Measurements from ENCODE around the gene PNPLA3.

PNPLA3 gene

DNA sequence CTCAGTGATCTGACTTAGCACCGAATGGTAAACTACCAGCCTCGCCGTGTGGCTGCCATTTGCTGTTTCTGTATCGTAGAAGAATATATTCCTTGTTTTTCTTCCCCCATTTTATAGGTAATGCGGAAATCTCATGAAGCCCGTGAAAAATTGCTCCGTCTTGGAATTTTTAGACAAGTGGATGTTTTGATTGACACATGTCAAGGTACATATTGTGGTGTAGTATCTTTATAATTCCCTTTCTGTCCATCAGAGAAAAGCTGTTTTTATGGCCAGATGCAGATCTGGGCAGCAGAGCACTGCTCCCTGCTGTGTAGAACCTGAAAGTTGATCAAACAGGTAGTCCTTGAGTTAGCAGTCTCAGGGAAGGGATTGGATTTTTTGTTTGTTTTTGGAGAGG is 45.0 kb downstream of the PNPLA3 start:
- Histone ChIP-seq H3K9ac (ENCODE audit: low read length in 2 of 2) (no peak overlapping the region), H3K4me1 (ENCODE audit: control insufficient read depth, insufficient read depth, low read length) (no peaks in the 10 kb centered on the region), H3K27ac (ENCODE audit: low read length) (no peak overlapping the region), H3K4me3 (ENCODE audit: low read length in 2 of 2) (no peak overlapping the region), H3K36me3 (ENCODE audit: control insufficient read depth in 2 of 2, insufficient read depth in 2 of 2, low read length in 2 of 2) (peaks cover 53 to 68% of the 10 kb centered on the region in 2 donors), H3K27me3 (ENCODE audit: control insufficient read depth in 1 of 2, insufficient read depth in 2 of 2, low read length in 2 of 2) (no peaks in the 10 kb centered on the region), H3K9me3 (ENCODE audit: control insufficient read depth in 2 of 2, low read length in 2 of 2) (no peaks in the 10 kb centered on the region)

DNA sequence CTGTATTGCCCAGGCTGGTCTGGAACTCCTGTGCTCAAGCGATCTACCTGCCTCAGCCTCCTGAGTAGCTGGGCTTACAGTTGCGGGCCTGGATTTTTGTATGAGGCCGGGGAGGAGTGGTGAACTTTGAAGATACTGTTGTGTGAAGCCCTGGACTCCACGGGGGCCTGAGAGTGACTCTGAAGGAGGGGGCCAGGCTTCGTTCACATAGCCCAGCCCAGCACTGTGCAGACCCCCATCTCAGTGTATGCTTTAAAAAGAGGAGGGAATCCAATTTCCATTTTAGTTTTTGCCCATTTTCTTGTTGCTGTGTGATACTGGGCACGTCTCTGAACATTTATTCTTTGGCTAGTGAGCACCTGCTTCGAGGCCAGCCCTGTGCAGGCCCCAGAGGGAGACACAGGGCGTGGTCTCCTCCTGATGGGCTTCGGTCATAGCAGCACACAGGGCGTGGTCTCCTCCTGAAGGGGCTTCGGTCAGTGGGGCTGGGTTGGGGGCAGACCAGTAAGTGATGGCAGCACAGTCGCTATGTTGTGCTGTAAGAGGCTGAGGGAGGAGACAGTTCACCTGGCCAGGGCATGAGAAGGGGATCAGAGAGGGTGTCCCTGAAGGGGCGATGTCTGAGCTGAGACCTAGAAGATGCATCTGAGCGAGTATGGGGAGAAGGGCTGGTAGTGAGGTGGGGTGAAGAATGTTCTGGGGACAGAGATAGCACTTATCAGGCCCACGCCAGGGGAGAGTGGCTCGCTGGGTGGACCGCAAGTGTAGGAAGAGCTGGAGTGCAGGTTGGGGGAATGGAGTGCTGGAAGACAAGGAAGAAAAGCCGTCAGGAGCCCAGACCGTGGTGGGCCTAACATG is 45.6 kb downstream of the PNPLA3 start:
- Histone ChIP-seq H3K9me3 (ENCODE audit: control insufficient read depth in 2 of 2, low read length in 2 of 2) (no peaks in the 10 kb centered on the region), H3K36me3 (ENCODE audit: control insufficient read depth in 2 of 2, insufficient read depth in 2 of 2, low read length in 2 of 2) (peaks cover 52 to 68% of the 10 kb centered on the region in 2 donors), H3K9ac (ENCODE audit: low read length in 2 of 2) (no peak overlapping the region), H3K4me1 (ENCODE audit: control insufficient read depth, insufficient read depth, low read length) (no peaks in the 10 kb centered on the region), H3K27ac (ENCODE audit: low read length) (no peak overlapping the region), H3K4me3 (ENCODE audit: low read length in 2 of 2) (no peak overlapping the region), H3K27me3 (ENCODE audit: control insufficient read depth in 1 of 2, insufficient read depth in 2 of 2, low read length in 2 of 2) (no peaks in the 10 kb centered on the region)

- Histone ChIP-seq H3K27ac (ENCODE audit: low read length) (no peak overlapping the region), H3K4me1 (ENCODE audit: control insufficient read depth, insufficient read depth, low read length) (no peaks in the 10 kb centered on the region), H3K4me3 (ENCODE audit: low read length in 2 of 2) (no peak overlapping the region), H3K27me3 (ENCODE audit: control insufficient read depth in 1 of 2, insufficient read depth in 2 of 2, low read length in 2 of 2) (no peaks in the 10 kb centered on the region), H3K9me3 (ENCODE audit: control insufficient read depth in 2 of 2, low read length in 2 of 2) (no peaks in the 10 kb centered on the region), H3K36me3 (ENCODE audit: control insufficient read depth in 2 of 2, insufficient read depth in 2 of 2, low read length in 2 of 2) (peaks cover 55 to 68% of the 10 kb centered on the region in 2 donors), H3K9ac (ENCODE audit: low read length in 2 of 2) (no peak overlapping the region)
These were observed 46.6 kb downstream of the PNPLA3 start for GRCh38 chr22:43969989-43970755.

GRCh38 chr22:43971112-43971511 is 47.5 kb downstream of the PNPLA3 start:
- H3K4me3 ChIP-seq (ENCODE audit: low read length in 2 of 2): no peak overlapping the region
- H3K4me1 ChIP-seq (ENCODE audit: control insufficient read depth, insufficient read depth, low read length): no peaks in the 10 kb centered on the region
- no peak overlapping the region for H3K27ac ChIP-seq (ENCODE audit: low read length)
- H3K36me3 ChIP-seq (ENCODE audit: control insufficient read depth in 2 of 2, insufficient read depth in 2 of 2, low read length in 2 of 2): peaks cover 58 to 73% of the 10 kb centered on the region in 2 donors
- H3K9me3 ChIP-seq (ENCODE audit: control insufficient read depth in 2 of 2, low read length in 2 of 2): no peaks in the 10 kb centered on the region
- H3K9ac ChIP-seq (ENCODE audit: low read length in 2 of 2): no peak overlapping the region
- no peaks in the 10 kb centered on the region for H3K27me3 ChIP-seq (ENCODE audit: control insufficient read depth in 1 of 2, insufficient read depth in 2 of 2, low read length in 2 of 2)

DNA sequence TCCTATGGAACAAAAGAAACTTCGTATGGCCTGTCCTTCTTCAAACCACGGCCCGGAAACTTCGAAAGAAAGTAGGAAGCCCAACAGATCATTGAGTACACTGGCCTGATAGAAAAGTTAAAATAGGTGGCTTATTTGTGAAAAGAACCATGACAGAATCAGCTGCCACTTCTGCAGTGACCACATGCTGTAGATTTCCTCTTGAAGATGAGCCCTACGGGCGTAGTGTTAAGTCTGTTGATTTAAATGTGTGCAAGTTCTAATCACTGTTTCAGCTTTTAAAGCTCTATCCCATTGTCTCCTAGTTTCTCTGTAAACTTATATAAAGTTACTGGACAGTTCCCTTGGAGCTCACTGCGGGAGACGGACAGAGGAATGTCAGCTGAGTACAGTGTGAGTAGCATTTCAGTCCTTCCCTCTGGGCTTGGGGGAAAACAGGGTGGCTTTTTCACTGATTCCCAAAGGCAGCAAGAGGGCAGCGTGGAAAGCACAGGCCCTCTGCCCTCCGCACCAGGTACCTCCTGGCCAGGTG is 49.4 kb downstream of the PNPLA3 start:
- Histone ChIP-seq H3K36me3 (ENCODE audit: control insufficient read depth in 2 of 2, insufficient read depth in 2 of 2, low read length in 2 of 2) (peaks cover 66 to 74% of the 10 kb centered on the region in 2 donors), H3K9ac (ENCODE audit: low read length in 2 of 2) (no peak overlapping the region), H3K27me3 (ENCODE audit: control insufficient read depth in 1 of 2, insufficient read depth in 2 of 2, low read length in 2 of 2) (no peaks in the 10 kb centered on the region), H3K27ac (ENCODE audit: low read length) (no peak overlapping the region), H3K9me3 (ENCODE audit: control insufficient read depth in 2 of 2, low read length in 2 of 2) (no peaks in the 10 kb centered on the region), H3K4me3 (ENCODE audit: low read length in 2 of 2) (no peak overlapping the region), H3K4me1 (ENCODE audit: control insufficient read depth, insufficient read depth, low read length) (no peaks in the 10 kb centered on the region)

DNA sequence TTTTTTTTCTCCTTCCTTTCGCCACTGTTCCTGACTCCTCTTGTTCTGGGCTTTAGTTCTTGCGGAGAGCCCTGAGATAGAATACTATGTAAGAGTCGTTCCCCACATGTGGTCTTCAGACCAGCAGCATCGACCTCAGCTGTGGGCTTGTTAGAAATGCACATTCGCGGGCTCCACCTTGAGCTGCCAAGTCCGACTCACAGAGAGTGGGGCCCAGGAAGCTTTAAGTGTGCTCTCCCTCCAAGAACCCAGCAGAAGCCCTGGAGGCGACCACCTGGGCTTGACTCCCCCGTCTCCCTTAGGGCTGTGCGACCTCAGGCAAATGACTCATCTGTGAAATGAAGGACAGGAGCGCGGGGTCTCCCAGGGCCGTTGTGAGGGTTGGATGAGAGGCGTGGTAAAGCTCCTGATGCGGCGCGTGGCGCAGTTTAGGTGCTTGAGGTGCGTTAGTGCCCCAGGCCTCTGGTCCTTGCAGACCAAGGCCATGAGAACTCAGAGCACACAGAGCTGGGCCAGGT is 50.5 kb downstream of the PNPLA3 start:
- Histone ChIP-seq H3K36me3 (ENCODE audit: control insufficient read depth in 2 of 2, insufficient read depth in 2 of 2, low read length in 2 of 2) (peaks cover 66 to 67% of the 10 kb centered on the region in 2 donors), H3K27ac (ENCODE audit: low read length) (no peak overlapping the region), H3K27me3 (ENCODE audit: control insufficient read depth in 1 of 2, insufficient read depth in 2 of 2, low read length in 2 of 2) (no peaks in the 10 kb centered on the region), H3K4me1 (ENCODE audit: control insufficient read depth, insufficient read depth, low read length) (no peaks in the 10 kb centered on the region), H3K4me3 (ENCODE audit: low read length in 2 of 2) (no peak overlapping the region), H3K9ac (ENCODE audit: low read length in 2 of 2) (no peak overlapping the region), H3K9me3 (ENCODE audit: control insufficient read depth in 2 of 2, low read length in 2 of 2) (no peaks in the 10 kb centered on the region)

DNA sequence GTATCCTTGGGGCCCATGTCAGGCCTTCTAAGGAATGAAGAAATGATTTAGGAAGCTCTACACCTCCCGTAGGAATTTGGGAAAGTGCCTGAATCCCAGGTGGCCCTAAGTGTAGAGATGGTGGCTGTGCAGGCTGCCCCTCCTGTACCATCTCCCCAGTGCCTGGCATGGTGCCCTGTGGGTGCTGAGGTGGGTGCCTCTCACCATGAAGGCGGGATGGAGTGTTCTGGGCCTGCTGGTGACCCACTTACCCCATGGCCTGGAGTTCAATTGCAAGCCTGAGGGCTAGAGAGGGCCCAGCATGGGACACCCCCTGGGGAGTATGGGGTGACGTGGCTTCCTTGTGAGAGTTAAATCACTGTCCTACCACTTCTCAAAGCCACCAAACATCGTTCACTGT is 51.4 kb downstream of the PNPLA3 start:
- Histone ChIP-seq H3K4me3 (ENCODE audit: low read length in 2 of 2) (no peak overlapping the region), H3K4me1 (ENCODE audit: control insufficient read depth, insufficient read depth, low read length) (no peaks in the 10 kb centered on the region), H3K9ac (ENCODE audit: low read length in 2 of 2) (no peak overlapping the region), H3K36me3 (ENCODE audit: control insufficient read depth in 2 of 2, insufficient read depth in 2 of 2, low read length in 2 of 2) (peaks cover 66 to 70% of the 10 kb centered on the region in 2 donors), H3K9me3 (ENCODE audit: control insufficient read depth in 2 of 2, low read length in 2 of 2) (no peaks in the 10 kb centered on the region), H3K27me3 (ENCODE audit: control insufficient read depth in 1 of 2, insufficient read depth in 2 of 2, low read length in 2 of 2) (no peaks in the 10 kb centered on the region), H3K27ac (ENCODE audit: low read length) (no peak overlapping the region)

GRCh38 chr22:43976861-43977795 is 53.5 kb downstream of the PNPLA3 start:
- Histone ChIP-seq H3K36me3 (ENCODE audit: control insufficient read depth in 2 of 2, insufficient read depth in 2 of 2, low read length in 2 of 2) (peaks cover 71 to 80% of the 10 kb centered on the region in 2 donors), H3K27me3 (ENCODE audit: control insufficient read depth in 1 of 2, insufficient read depth in 2 of 2, low read length in 2 of 2) (no peaks in the 10 kb centered on the region), H3K4me1 (ENCODE audit: control insufficient read depth, insufficient read depth, low read length) (no peaks in the 10 kb centered on the region), H3K27ac (ENCODE audit: low read length) (no peak overlapping the region), H3K9me3 (ENCODE audit: control insufficient read depth in 2 of 2, low read length in 2 of 2) (no peaks in the 10 kb centered on the region), H3K9ac (ENCODE audit: low read length in 2 of 2) (no peak overlapping the region), H3K4me3 (ENCODE audit: low read length in 2 of 2) (no peak overlapping the region)

DNA sequence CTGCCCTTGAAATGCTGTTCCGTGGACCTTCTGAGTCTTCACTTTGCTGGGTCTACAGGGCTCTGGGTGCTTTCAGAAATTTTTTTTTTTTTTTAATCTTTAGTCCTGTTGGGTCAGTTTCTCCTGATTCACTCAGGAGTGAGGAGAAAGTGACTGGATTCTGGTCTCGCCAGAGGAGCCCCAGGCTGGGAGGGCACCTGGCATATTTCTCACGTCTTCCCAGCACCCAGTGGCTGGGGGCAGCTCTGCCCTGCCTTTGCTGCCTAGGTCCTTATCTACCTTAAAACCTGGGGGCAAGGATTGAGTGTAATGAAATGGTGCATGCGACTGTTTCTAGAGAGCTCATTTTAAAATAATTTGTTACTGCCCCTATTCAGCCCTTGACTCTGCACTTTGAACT is 55.0 kb downstream of the PNPLA3 start:
- no peaks in the 10 kb centered on the region for H3K9me3 ChIP-seq (ENCODE audit: control insufficient read depth in 2 of 2, low read length in 2 of 2)
- H3K36me3 ChIP-seq (ENCODE audit: control insufficient read depth in 2 of 2, insufficient read depth in 2 of 2, low read length in 2 of 2): peaks cover 61 to 74% of the 10 kb centered on the region in 2 donors
- no peaks in the 10 kb centered on the region for H3K27me3 ChIP-seq (ENCODE audit: control insufficient read depth in 1 of 2, insufficient read depth in 2 of 2, low read length in 2 of 2)
- no peaks in the 10 kb centered on the region for H3K4me1 ChIP-seq (ENCODE audit: control insufficient read depth, insufficient read depth, low read length)
- no peak overlapping the region for H3K4me3 ChIP-seq (ENCODE audit: low read length in 2 of 2)
- no peak overlapping the region for H3K27ac ChIP-seq (ENCODE audit: low read length)
- no peak overlapping the region for H3K9ac ChIP-seq (ENCODE audit: low read length in 2 of 2)

GRCh38 chr22:43980579-43980978 is 57.0 kb downstream of the PNPLA3 start:
- Histone ChIP-seq H3K36me3 (ENCODE audit: control insufficient read depth in 2 of 2, insufficient read depth in 2 of 2, low read length in 2 of 2) (peaks cover 54 to 69% of the 10 kb centered on the region in 2 donors), H3K4me1 (ENCODE audit: control insufficient read depth, insufficient read depth, low read length) (no peaks in the 10 kb centered on the region), H3K4me3 (ENCODE audit: low read length in 2 of 2) (no peak overlapping the region), H3K9ac (ENCODE audit: low read length in 2 of 2) (no peak overlapping the region), H3K9me3 (ENCODE audit: control insufficient read depth in 2 of 2, low read length in 2 of 2) (no peaks in the 10 kb centered on the region), H3K27ac (ENCODE audit: low read length) (no peak overlapping the region), H3K27me3 (ENCODE audit: control insufficient read depth in 1 of 2, insufficient read depth in 2 of 2, low read length in 2 of 2) (no peaks in the 10 kb centered on the region)

Data from stomach smooth muscle (tissue), 2 donors.